WTC11 (cell line): ENCODE measurements around the gene LARP4B.

Experiments used
- AR ChIP-seq: fragments of 250-450 bp; sonication (Bioruptor Pico); IDR thresholded peaks from 2 replicates; pipeline ENCODE4 v1.9.0; 2021; ENCODE audit warnings: mild to moderate bottlenecking
- ATF3 ChIP-seq: sonication (generic); formaldehyde crosslinking; conservative IDR thresholded peaks from 2 replicates; pipeline ENCODE4 v1.8.1; 2022; ENCODE audit warnings: mild to moderate bottlenecking, missing genetic modification reagents
- CREB1 ChIP-seq: sonication (generic); formaldehyde crosslinking; IDR thresholded peaks from 2 replicates; pipeline ENCODE4 v1.8.0; 2023; ENCODE audit warnings: mild to moderate bottlenecking, missing genetic modification reagents
- CTCF ChIP-seq: fragments of 200-600 bp; IDR thresholded peaks from 2 replicates; pipeline ENCODE4 v1.8.0; 2022; ENCODE audit warnings: antibody characterized with exemption
- GRHL2 ChIP-seq: fragments of 250-450 bp; sonication (Bioruptor Pico); IDR thresholded peaks from 2 replicates; pipeline ENCODE4 v1.8.0; 2022; ENCODE audit warnings: mild to moderate bottlenecking, moderate library complexity; ENCODE audit not compliant: insufficient replicate concordance, severe bottlenecking
- JUN ChIP-seq: sonication (generic); formaldehyde crosslinking; IDR thresholded peaks from 2 replicates; pipeline ENCODE4 v1.8.0; 2023; ENCODE audit warnings: mild to moderate bottlenecking, missing genetic modification reagents
- MAX ChIP-seq: sonication (generic); formaldehyde crosslinking; IDR thresholded peaks from 2 replicates; pipeline ENCODE4 v1.8.0; 2022; ENCODE audit warnings: mild to moderate bottlenecking, missing genetic modification reagents
- STAT6 ChIP-seq: sonication (generic); formaldehyde crosslinking; conservative IDR thresholded peaks from 2 replicates; pipeline ENCODE4 v1.8.1; 2023; ENCODE audit warnings: mild to moderate bottlenecking, low read depth, missing genetic modification reagents, moderate library complexity
- TP53 ChIP-seq: sonication (generic); formaldehyde crosslinking; IDR thresholded peaks from 2 replicates; pipeline ENCODE4 v1.8.1; 2023; ENCODE audit warnings: mild to moderate bottlenecking, missing genetic modification reagents
- ZNF396 ChIP-seq: fragments of 250-450 bp; sonication (Bioruptor Pico); IDR thresholded peaks from 2 replicates; pipeline ENCODE4 v1.8.0; 2021; ENCODE audit warnings: mild to moderate bottlenecking, moderate library complexity, borderline replicate concordance
- ZNF425 ChIP-seq: fragments of 250-450 bp; sonication (Bioruptor Pico); conservative IDR thresholded peaks from 2 replicates; pipeline ENCODE4 v1.9.0; 2021; ENCODE audit warnings: mild to moderate bottlenecking

- TF ChIP-seq GRHL2 (CRISPR knock-in tag): no peak
- TF ChIP-seq ATF3 (CRISPR knock-in tag): no peak
- no peak for TF ChIP-seq CTCF
- no peak for TF ChIP-seq JUN
- no peak for TF ChIP-seq TP53
- TF ChIP-seq CREB1: no peak
- no peak for TF ChIP-seq ZNF425 (CRISPR knock-in tag)
- no peak for TF ChIP-seq ZNF396 (CRISPR knock-in tag)
- TF ChIP-seq AR: no peak
- no peak for TF ChIP-seq STAT6 (CRISPR knock-in tag)
- no peak for TF ChIP-seq MAX (CRISPR knock-in tag)
Measured at GRCh38 chr10:963186-963585, 31.7 kb upstream of the LARP4B start.
